GM19328 (cell line): ENCODE measurements around the gene CBX6.
"Not testable (repeated sequence)": the region's sequence is repeated elsewhere in the genome, so short reads cannot be mapped to it uniquely, and the experiment has no call there.

Experiments used
- ATAC-seq: cut with Tn5 transposase; IDR thresholded peaks from one replicate; pipeline ENCODE4 v1.9.1; 2021; ENCODE audit warnings: mild to moderate bottlenecking, moderate library complexity; ENCODE audit not compliant: unreplicated experiment

CBX6 gene

GRCh38 chr22:38861170-38861876 is 10.7 kb downstream of the CBX6 start:
- ATAC-seq, result no peak

- no peak for ATAC-seq
These were observed 11.5 kb downstream of the CBX6 start for GRCh38 chr22:38860283-38861169.

- no peak for ATAC-seq
These were observed 12.3 kb downstream of the CBX6 start for GRCh38 chr22:38859581-38860282.

- ATAC-seq, result no peak
These were observed 13.5 kb downstream of the CBX6 start for GRCh38 chr22:38858492-38858891.

DNA sequence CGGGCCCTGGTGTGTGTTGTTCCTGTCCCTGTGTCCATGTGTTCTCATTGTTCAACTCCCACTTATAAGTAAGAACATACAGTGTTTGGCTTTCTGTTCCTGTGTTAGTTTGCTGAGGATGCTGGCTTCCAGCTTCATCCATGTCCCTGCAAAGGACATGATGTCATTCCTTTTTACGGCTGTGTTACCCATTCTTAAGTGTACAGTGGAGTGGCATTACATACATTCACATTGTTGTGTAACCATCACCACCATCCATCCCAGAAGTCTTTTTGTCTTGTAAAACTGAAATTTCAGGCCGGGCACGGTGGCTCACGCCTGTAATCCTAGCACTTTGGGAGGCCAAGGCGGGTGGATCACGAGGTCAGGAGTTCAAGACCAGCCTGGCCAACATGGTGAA is 17.5 kb downstream of the CBX6 start:
- ATAC-seq, result not testable (repeated sequence)

DNA sequence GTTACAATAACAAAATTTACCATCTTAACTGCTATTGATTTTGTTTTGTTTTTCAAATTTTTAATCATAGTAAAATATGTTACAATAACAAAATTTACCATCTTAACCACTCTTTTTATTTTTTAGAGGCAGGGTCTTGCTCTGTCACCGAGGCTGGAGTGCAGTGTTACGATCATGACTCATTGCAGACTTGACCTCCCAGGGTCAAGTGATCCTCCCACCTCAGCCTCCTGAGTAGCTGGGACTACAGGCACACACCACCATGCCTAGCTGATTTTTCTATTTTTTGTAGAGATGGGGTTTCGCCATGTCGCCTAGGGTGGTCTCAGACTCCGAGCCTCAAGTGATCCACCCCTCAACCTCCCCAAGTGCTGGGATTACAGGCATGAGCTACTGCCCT is 18.1 kb downstream of the CBX6 start:
- not testable (repeated sequence) for ATAC-seq

DNA sequence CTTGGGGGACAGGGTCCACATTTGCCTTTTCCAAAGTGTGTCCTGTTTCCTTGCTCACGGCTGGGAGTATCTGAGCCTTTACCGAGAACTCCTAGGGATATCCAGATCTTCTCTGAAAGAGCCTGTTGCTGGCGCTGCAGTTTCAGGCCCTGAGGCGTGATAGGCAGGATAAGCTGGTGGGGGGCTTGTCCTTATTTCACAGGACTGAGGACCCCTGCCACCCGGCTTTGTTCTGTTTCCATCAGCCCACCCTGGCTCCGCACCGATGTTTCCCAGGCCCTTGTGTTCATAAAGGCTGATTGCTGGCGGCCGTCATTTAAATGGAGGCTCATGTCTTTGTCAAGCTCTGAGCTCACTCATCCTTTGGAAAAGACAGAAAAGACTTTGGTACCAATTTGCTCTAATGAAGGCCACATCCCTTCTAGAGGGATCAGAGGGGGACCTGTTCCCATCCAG is 18.8 kb downstream of the CBX6 start:
- no peak for ATAC-seq

GRCh38 chr22:38852522-38852921 is 19.5 kb downstream of the CBX6 start:
- ATAC-seq, result no peak

- no peak for ATAC-seq
These were observed 20.8 kb downstream of the CBX6 start for GRCh38 chr22:38850941-38851849.

- no peak for ATAC-seq
These were observed 21.6 kb downstream of the CBX6 start for GRCh38 chr22:38850399-38850798.

DNA sequence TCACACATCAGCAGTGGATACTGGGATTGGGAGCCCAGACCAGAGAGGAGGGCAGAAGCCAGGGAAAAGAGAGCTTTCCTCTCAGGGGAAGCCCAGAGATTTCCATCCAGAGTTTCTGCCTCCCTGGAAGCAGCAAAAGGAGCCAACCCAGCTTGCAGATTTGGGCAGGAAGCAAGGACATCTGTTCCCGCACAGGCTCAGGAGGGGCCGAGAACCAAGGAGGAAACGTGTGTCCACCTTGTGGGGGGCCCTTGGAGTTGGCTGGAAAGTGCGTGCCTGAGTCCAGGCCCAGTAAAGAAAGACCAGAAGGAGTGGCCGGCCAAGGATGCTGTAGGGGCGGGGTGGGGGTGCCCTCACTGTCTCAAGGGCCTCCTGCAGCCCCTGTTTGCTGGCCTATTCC is 22.2 kb downstream of the CBX6 start:
- no peak for ATAC-seq

- ATAC-seq, result no peak
These were observed 25.6 kb downstream of the CBX6 start for GRCh38 chr22:38846412-38846811.

DNA sequence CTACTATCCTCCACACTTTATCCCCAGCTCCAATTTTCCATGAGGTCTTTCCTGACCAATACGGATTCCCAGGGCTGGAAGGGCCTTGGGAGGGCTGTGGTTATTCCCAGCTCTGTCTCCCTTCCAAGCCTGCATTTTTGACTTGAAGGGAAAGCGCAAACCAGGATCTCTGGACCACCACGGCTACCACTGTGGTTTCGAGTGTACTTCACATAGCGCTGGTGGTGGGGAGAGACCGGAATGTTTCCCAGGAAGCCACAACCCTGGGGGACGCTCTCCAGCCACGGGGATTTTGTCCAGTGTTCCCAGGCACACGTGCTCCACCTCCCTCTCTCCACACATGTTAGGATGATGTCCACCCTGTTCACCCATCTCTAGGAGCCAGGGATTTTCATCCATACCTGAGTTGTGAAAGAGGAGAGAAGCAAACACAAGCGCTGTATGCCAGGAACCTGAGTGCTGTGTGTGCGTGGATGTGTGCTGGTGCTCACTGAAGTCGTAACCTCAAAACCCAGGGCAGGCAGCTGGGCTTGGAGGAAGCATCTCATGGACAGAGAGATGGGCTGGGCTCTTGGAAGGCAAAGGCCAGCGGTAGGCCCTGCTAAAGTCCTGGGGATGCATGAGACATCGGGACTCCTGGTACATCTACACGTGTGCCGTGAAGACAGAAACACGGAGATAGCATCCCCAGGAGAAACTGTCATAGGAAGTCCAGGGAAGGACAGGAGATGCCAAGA is 26.8 kb downstream of the CBX6 start:
- ATAC-seq, result no peak

- no peak for ATAC-seq
These were observed 27.6 kb downstream of the CBX6 start for GRCh38 chr22:38844315-38845003.

- ATAC-seq, result no peak
These were observed 28.2 kb downstream of the CBX6 start, which contains the start of gene NPTXR for GRCh38 chr22:38843657-38844314. Gene NPTXR, minus strand, starts transcription at chr22:38844028.

DNA sequence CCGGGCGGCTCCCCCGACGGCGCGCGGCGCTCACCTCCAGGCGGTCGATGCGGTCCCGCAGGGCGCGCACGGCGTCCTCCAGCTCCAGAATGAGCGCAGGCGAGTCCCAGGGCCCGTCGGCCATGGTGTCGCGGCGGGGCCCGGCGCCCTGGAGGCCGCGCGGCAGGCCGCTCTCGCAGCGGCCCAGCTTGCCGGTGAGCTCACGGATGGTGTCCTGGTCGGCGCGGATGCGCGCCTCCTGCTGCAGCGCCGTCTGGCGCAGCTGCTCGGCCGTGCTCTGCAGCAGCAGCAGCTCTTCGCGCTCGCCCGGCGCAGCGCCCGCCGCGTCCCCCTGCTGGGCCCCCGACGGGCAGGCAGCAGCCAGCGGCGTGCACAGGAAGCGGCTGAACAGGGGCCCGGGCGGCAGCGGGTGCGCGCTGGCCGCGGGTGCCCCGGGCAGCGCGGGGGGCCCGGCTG is 28.8 kb downstream of the CBX6 start:
- ATAC-seq, result no peak

- no peak for ATAC-seq
These were observed 29.4 kb downstream of the CBX6 start for GRCh38 chr22:38842512-38843200.

DNA sequence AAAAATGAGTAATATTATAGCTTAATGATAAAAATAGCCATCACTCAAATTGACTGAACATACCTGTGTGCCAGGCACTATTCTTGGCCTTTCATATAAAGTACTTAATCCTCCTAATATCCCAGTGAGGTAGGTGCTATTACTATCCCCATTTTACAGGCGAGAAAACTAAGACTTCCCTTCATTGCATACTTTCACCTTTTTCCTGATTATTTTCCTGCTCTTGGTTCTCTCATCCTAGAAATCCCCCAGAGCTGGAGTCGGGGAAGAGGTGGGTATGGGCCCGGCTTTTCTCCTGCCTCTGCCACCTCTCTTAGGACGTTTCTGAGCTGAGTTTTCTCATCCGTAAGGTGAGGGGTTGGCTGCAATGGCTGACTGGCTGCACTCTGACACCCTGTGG is 30.4 kb downstream of the CBX6 start:
- no peak for ATAC-seq
